Stimulated activated CD8-positive, alpha-beta memory T cell treated with anti-CD3 and anti-CD28 coated beads, Interleukin-12 subunit alpha, Interleukin-12 subunit beta, amount 100 ng/mL, for 24 hours (primary cell): ENCODE measurements around the gene PLCZ1.
"Not testable (repeated sequence)": the region's sequence is repeated elsewhere in the genome, so short reads cannot be mapped to it uniquely, and the experiment has no call there.

ENCODE experiments used
- DNase-seq: peaks from one replicate; pipeline ENCODE4 v3.0.0-alpha.2; 2020; ENCODE audit errors: extremely low read depth

The PLCZ1 gene

GRCh38 chr12:18737819-18738218, at the start of gene PLCZ1, which contains the start of gene CAPZA3:
TSS of gene PLCZ1 (minus strand) at chr12:18738012. CDS start at chr12:18737371, 641 bp downstream.
TSS of gene CAPZA3 (plus strand) at chr12:18738119. CDS start at chr12:18738269, 150 bp downstream.
- DNase-seq: no peak

GRCh38 chr12:18785465-18785864, 47.7 kb upstream of the PLCZ1 start:
- not testable (repeated sequence) for DNase-seq

- DNase-seq: no peak
These were observed 45.0 kb upstream of the PLCZ1 start for GRCh38 chr12:18782827-18783226.

GRCh38 chr12:18766479-18766878, 28.7 kb upstream of the PLCZ1 start:
- not testable (repeated sequence) for DNase-seq

GRCh38 chr12:18755341-18755740, 17.5 kb upstream of the PLCZ1 start:
- DNase-seq: no peak

- no peak for DNase-seq
These were observed 16.4 kb upstream of the PLCZ1 start for GRCh38 chr12:18754124-18754707.

GRCh38 chr12:18753481-18754123, 15.8 kb upstream of the PLCZ1 start:
- DNase-seq: no peak

GRCh38 chr12:18752947-18753346, 15.1 kb upstream of the PLCZ1 start:
- DNase-seq: no peak

GRCh38 chr12:18752280-18752920, 14.6 kb upstream of the PLCZ1 start:
- no peak for DNase-seq

- DNase-seq: no peak
These were observed 14.1 kb upstream of the PLCZ1 start for GRCh38 chr12:18751866-18752265.

- DNase-seq: no peak
These were observed 12.3 kb upstream of the PLCZ1 start for GRCh38 chr12:18750085-18750484.

GRCh38 chr12:18749386-18749957, 11.7 kb upstream of the PLCZ1 start:
- no peak for DNase-seq

- no peak for DNase-seq
These were observed 10.1 kb upstream of the PLCZ1 start for GRCh38 chr12:18747895-18748294.

GRCh38 chr12:18731156-18731555, 6.7 kb downstream of the PLCZ1 start:
- no peak for DNase-seq

- DNase-seq: no peak
These were observed 14.1 kb downstream of the PLCZ1 start for GRCh38 chr12:18723752-18724151.

- no peak for DNase-seq
These were observed 16.4 kb downstream of the PLCZ1 start for GRCh38 chr12:18721452-18721851.

GRCh38 chr12:18720690-18721089, 17.1 kb downstream of the PLCZ1 start:
- DNase-seq: no peak

- no peak for DNase-seq
These were observed 17.8 kb downstream of the PLCZ1 start for GRCh38 chr12:18719922-18720510.

GRCh38 chr12:18718462-18718861, 19.4 kb downstream of the PLCZ1 start:
- DNase-seq: no peak

- no peak for DNase-seq
These were observed 21.6 kb downstream of the PLCZ1 start for GRCh38 chr12:18716236-18716635.

GRCh38 chr12:18706798-18707197, 31.0 kb downstream of the PLCZ1 start:
- DNase-seq: no peak

- no peak for DNase-seq
These were observed 33.9 kb downstream of the PLCZ1 start for GRCh38 chr12:18703911-18704310.
